Peyer's patch (tissue), 4 donors: ENCODE results near the gene CSF3R.

Experiments
- CTCF ChIP-seq, 6 experiments: fragments of 450-650 bp in 4 of 6; fragments of 200-600 bp in 2 of 6; sonication (generic) in 1 of 6; IDR thresholded peaks; one replicate each; pipeline ENCODE4 v1.5.1; 2017 to 2019; ENCODE audit warnings: antibody characterized with exemption in 6 of 6, mild to moderate bottlenecking in 3 of 6, moderate library complexity in 1 of 6
- POLR2A ChIP-seq, 2 donors: fragments of 450-650 bp; IDR thresholded peaks; one replicate each; pipeline ENCODE4 v1.5.1; 2017; ENCODE audit warnings: antibody characterized with exemption in 2 of 2, mild to moderate bottlenecking in 2 of 2, moderate library complexity in 2 of 2

DNA sequence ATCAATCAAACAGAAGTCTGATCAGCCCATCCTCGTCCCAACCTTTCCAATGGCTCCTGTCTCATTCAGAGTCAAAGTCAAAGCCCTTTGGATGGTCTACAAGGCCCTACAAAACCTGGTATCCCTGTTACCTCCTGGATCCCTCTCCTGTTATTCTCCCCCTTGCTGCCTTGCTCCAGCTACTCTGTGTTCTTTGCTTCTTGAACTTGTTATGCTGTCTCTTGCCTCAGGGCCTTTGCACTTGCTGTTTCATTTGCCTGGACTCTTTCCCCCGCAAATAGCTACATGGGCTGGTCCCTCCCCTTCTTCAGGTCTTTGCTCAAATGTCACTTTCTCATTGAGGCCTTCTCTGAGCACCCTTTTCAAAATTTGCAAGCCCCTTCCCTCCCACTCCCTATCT lies 1.4 kb upstream of the CSF3R start:
- TF ChIP-seq CTCF (IDR thresholded peaks at IDR 0.05): no peak
- no peak for TF ChIP-seq POLR2A (IDR thresholded peaks at IDR 0.05)
